Upper lobe of left lung (tissue), 6 donors: ENCODE results near the gene ARHGEF4. TPM values are rescaled to one million over a fixed set of nuclear protein-coding genes. Genes with fewer than 3 reads are reported as not detected.
A peak's percentile ranks its signal among the peaks of the same experiment; 100 is the strongest.

Experiments used
- ATAC-seq, 2 donors: fragments of 200-7000 bp; cut with Tn5 transposase; one replicate each; pipeline ENCODE4 v1.9.1; 2022; ENCODE audit warnings: mild to moderate bottlenecking in 2 of 2, moderate library complexity in 2 of 2; ENCODE audit not compliant: low FRiP score in 2 of 2
- DNase-seq, 2 donors: peaks; one replicate each; pipeline ENCODE4 v3.0.0-alpha.2; 2019 to 2020
- H3K27ac ChIP-seq, 4 donors: fragments of 200-600 bp; sonication (generic); one replicate each; pipeline ENCODE4 v1.5.1; 2016 to 2019
- H3K27me3 ChIP-seq, 4 donors: fragments of 200-600 bp; sonication (generic); one replicate each; pipeline ENCODE4 v1.5.1; 2017 to 2019
- H3K36me3 ChIP-seq, 4 donors: fragments of 200-600 bp; sonication (generic); one replicate each; pipeline ENCODE4 v1.5.1; 2016 to 2019
- H3K4me1 ChIP-seq, 4 donors: fragments of 200-600 bp; sonication (generic); one replicate each; pipeline ENCODE4 v1.5.1; 2018 to 2019
- H3K4me3 ChIP-seq, 4 donors: fragments of 200-600 bp; sonication (generic); one replicate each; pipeline ENCODE4 v1.5.1; 2017 to 2019; ENCODE audit warnings: mild to moderate bottlenecking in 2 of 4, moderate library complexity in 1 of 4
- H3K9me3 ChIP-seq, 4 donors: fragments of 200-600 bp; sonication (generic); one replicate each; pipeline ENCODE4 v1.5.1; 2018 to 2019
- EP300 ChIP-seq, 4 donors: sonication (generic); formaldehyde crosslinking; IDR thresholded peaks; one replicate each; pipeline ENCODE4 v1.5.1; 2017; ENCODE audit warnings: antibody characterized with exemption in 4 of 4, control low read depth in 2 of 4
- POLR2A ChIP-seq, 4 donors: fragments of 450-650 bp; IDR thresholded peaks; one replicate each; pipeline ENCODE4 v1.5.1; 2016 to 2017; ENCODE audit warnings: antibody characterized with exemption in 4 of 4, mild to moderate bottlenecking in 2 of 4
- POLR2AphosphoS5 ChIP-seq, 2 donors: sonication (generic); formaldehyde crosslinking; IDR thresholded peaks; one replicate each; pipeline ENCODE4 v1.5.1; 2017; ENCODE audit warnings: antibody characterized with exemption in 2 of 2
- WGBS, 2 donors: methylation state at CpG; one replicate each; pipeline ENCODE4 v1.1.5; 2017 to 2018; 5-methylcytosine and 5-hydroxymethylcytosine counted together
- total RNA-seq, 6 donors: library from RNA; depleted of rRNA in 4 of 6; stranded (reverse); fragments of >200 nt in 4 of 6; gene quantifications; one replicate each; pipeline versions ENCODE4 v1.1.0 to v1.2.1, GENCODE V29; 2016 to 2021
- TF ChIP-seq, protein P1 (sequence below), 6 experiments: fragments of 450-650 bp in 4 of 6; fragments of 200-600 bp in 2 of 6; sonication (generic) in 2 of 6; IDR thresholded peaks; one replicate each; pipeline ENCODE4 v1.5.1; 2016 to 2019; ENCODE audit warnings: antibody characterized with exemption in 6 of 6
- donor health status: DM: no; HTN: no; CAD: no; lungs with moderate emphysema.
- donor health status: DM: no; HTN: yes; CAD: no; lungs with severe emphysema.

Gene ARHGEF4
- total RNA-seq, 6 donors from 2014 or later = 10.1 to 101 (median 22.5) TPM

DNA sequence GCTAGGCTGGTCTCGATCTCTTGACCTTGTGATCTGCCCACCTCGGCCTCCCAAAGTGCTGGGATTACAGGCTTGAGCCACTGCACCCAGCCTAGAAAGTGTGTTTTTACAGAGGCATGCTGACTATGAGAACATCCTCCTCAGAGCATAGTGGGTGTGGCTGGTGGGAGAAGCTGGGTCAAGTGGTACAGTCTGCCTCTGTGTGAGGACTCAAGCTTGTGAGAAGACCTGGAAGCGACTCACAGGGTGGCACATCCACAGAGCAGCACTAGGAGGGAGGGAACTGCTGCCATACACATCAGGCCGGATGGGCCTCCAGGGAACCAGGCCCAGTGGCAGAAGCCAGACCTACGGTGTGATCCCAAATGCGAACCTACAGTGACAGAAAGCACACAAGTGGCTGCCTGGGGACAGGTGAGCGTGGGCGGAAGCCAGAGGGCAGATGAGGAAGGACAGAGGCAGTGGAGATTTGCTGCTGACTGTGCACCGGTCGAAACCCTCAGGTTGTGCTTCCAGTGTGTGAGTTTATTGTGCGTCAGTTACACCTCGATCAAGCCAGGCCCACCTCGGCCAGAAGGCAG lies 8.9 kb downstream of the ARHGEF4 start:
- Histone ChIP-seq H3K4me3 (no peak overlapping the region), H3K27me3 (no peaks in the 10 kb centered on the region), H3K36me3 (no peaks in the 10 kb centered on the region), H3K4me1 (no peaks in the 10 kb centered on the region), H3K9me3 (no peaks in the 10 kb centered on the region), H3K27ac (no peak overlapping the region)
- DNase-seq (no peak), ATAC-seq (no peak)
- TF ChIP-seq POLR2AphosphoS5 (IDR thresholded peaks at IDR 0.05) (no peak), POLR2A (IDR thresholded peaks at IDR 0.05) (no peak), EP300 (IDR thresholded peaks at IDR 0.05) (no peak)
- TF ChIP-seq, protein P1, sequence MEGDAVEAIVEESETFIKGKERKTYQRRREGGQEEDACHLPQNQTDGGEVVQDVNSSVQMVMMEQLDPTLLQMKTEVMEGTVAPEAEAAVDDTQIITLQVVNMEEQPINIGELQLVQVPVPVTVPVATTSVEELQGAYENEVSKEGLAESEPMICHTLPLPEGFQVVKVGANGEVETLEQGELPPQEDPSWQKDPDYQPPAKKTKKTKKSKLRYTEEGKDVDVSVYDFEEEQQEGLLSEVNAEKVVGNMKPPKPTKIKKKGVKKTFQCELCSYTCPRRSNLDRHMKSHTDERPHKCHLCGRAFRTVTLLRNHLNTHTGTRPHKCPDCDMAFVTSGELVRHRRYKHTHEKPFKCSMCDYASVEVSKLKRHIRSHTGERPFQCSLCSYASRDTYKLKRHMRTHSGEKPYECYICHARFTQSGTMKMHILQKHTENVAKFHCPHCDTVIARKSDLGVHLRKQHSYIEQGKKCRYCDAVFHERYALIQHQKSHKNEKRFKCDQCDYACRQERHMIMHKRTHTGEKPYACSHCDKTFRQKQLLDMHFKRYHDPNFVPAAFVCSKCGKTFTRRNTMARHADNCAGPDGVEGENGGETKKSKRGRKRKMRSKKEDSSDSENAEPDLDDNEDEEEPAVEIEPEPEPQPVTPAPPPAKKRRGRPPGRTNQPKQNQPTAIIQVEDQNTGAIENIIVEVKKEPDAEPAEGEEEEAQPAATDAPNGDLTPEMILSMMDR (IDR thresholded peaks at IDR 0.05) = no peak
- 93 to 95% methylated on average over 2 to 13 of the region's 13 CpGs for WGBS, 2 donors

DNA sequence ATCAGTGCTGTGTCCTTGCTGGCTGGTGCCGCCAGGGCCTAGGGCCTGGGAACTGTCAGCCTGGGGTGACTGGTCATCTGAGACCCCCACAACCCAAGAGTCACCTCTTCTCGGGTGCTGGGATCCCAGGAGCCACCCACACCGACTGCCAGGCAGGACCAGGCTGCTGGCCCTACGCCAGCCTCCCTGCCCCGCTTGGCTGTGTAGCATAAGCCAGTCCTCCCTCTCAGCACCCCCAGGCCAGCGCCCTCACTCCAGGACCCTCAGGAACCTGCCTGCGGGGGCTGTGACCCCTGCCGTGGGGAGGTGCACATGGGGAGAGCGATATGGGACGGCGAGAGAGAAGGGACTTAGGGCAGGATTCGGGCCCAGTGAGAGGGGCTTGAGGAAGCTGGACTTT lies 9.5 kb downstream of the ARHGEF4 start:
- ATAC-seq (no peak), DNase-seq (peak in 1 of 2 donors; percentile 72)
- TF ChIP-seq, protein P1 (IDR thresholded peaks at IDR 0.05) = no peak
- TF ChIP-seq POLR2A (IDR thresholded peaks at IDR 0.05) = no peak
- TF ChIP-seq EP300 (IDR thresholded peaks at IDR 0.05) = no peak
- TF ChIP-seq POLR2AphosphoS5 (IDR thresholded peaks at IDR 0.05) = no peak
- H3K4me1 ChIP-seq = no peaks in the 10 kb centered on the region
- no peak overlapping the region for H3K4me3 ChIP-seq
- no peaks in the 10 kb centered on the region for H3K36me3 ChIP-seq
- no peaks in the 10 kb centered on the region for H3K9me3 ChIP-seq
- WGBS, 2 donors = 83 to 84% methylated on average over 10 to 12 of the region's 12 CpGs
- no peak overlapping the region for H3K27ac ChIP-seq
- H3K27me3 ChIP-seq = no peaks in the 10 kb centered on the region

DNA sequence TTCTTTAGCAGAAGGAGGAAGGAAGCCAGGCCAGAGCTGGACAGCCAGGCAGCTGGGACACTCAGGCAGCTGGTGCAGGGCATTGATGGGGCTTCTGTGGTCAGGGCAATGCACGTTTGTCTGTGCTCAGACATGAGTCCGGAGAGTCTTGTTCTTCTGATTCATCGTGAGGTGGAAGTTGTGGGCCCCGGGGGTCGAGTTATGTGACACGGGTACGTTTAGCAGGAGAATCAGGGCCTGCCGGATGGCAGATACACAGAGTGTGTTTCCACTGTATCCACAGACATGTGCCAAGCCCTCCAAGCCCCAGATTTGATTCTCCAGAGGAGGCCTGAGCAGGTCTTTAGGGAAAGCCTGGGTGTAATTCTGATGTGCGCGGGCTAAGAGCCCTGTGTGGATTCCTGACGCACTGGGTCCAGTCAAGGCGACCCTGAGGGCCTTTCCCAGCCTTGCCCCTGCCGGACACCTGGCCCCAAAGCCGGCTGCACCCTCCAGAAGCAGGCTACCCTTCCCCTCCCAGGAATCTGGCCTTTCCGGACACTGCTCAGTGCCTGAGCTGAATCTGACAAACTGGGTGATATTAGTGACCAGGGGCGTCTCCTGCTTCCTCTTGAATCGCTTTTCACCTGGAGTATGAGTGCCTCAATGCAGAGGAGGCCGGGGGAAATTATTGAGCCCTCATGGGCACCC lies 10.1 kb downstream of the ARHGEF4 start:
- H3K27ac ChIP-seq = no peak overlapping the region
- 68 to 82% methylated on average over 10 to 18 of the region's 18 CpGs for WGBS, 2 donors
- no peaks in the 10 kb centered on the region for H3K36me3 ChIP-seq
- no peak for ATAC-seq
- TF ChIP-seq POLR2A (IDR thresholded peaks at IDR 0.05) (no peak), POLR2AphosphoS5 (IDR thresholded peaks at IDR 0.05) (no peak), EP300 (IDR thresholded peaks at IDR 0.05) (no peak)
- TF ChIP-seq, protein P1 (IDR thresholded peaks at IDR 0.05) = no peak
- DNase-seq = no peak
- no peak overlapping the region for H3K4me3 ChIP-seq
- no peaks in the 10 kb centered on the region for H3K4me1 ChIP-seq
- H3K9me3 ChIP-seq = no peaks in the 10 kb centered on the region
- no peaks in the 10 kb centered on the region for H3K27me3 ChIP-seq

- H3K9me3 ChIP-seq = no peaks in the 10 kb centered on the region
- ATAC-seq (no peak), DNase-seq (peak in 1 of 2 donors; percentile 51)
- H3K36me3 ChIP-seq = no peaks in the 10 kb centered on the region
- TF ChIP-seq EP300 (IDR thresholded peaks at IDR 0.05) = no peak
- no peak for TF ChIP-seq POLR2A (IDR thresholded peaks at IDR 0.05)
- TF ChIP-seq, protein P1 (IDR thresholded peaks at IDR 0.05) = no peak
- no peak for TF ChIP-seq POLR2AphosphoS5 (IDR thresholded peaks at IDR 0.05)
- no peak overlapping the region for H3K4me3 ChIP-seq
- no peak overlapping the region for H3K27ac ChIP-seq
- 76 to 84% methylated on average over 5 to 19 of the region's 19 CpGs for WGBS, 2 donors
- no peaks in the 10 kb centered on the region for H3K4me1 ChIP-seq
- H3K27me3 ChIP-seq = no peaks in the 10 kb centered on the region
Measured at GRCh38 chr2:130847776-130848525, 11.2 kb downstream of the ARHGEF4 start.
